Suppressor macrophage treated with lipopolysaccharide for 4 hours (primary cell): ENCODE measurements around the gene ERICH6B.
A peak's percentile ranks its signal among the peaks of the same experiment; 100 is the strongest.
"Not testable (repeated sequence)": the region's sequence is repeated elsewhere in the genome, so short reads cannot be mapped to it uniquely, and the experiment has no call there.

ENCODE experiments used
- DNase-seq: peaks from one replicate; pipeline ENCODE4 v3.0.0-alpha.2; 2020

ERICH6B gene

DNA sequence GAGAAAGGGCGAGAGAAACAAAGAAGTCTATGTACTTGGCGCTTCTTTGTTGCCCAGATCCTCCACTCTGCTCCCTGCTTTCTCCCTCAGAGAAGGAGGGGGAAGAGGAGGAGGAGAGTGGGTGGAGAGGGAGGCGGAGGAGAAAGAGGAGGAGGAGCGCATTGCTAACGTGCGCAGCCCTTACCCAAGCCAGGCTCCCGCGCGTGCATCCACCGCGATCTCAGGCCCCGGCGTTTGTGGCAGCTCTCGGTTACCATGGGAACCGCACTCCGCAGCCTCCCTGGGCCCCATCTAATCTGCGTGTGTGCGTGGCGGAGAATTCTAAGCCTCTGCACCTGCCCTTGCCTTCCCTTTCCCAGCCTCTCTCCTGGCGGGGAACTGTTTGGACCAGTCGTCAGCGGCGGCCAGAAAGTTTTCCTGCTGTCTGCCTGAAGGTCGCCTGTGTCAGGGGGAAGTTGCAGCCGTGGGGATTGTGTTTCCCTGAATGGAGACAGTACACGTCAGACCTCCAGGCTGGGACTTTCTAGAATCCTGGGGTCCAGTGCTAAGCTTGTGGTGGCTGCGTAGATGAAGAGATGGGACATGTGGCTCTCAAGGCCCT is at the start of gene ERICH6B:
Gene ERICH6B, minus strand, starts transcription at position 239 of the 601 bp plus-strand sequence. CDS start 18,734 bp downstream, outside the sequence.
- peak; percentile 23 for DNase-seq

GRCh38 chr13:45662903-45663302 is 47.4 kb upstream of the ERICH6B start:
- not testable (repeated sequence) for DNase-seq

- no peak for DNase-seq
These were observed 46.6 kb upstream of the ERICH6B start for GRCh38 chr13:45662162-45662561.

- peak; percentile 47 for DNase-seq
These were observed 44.9 kb upstream of the ERICH6B start for GRCh38 chr13:45660458-45660857.

DNA sequence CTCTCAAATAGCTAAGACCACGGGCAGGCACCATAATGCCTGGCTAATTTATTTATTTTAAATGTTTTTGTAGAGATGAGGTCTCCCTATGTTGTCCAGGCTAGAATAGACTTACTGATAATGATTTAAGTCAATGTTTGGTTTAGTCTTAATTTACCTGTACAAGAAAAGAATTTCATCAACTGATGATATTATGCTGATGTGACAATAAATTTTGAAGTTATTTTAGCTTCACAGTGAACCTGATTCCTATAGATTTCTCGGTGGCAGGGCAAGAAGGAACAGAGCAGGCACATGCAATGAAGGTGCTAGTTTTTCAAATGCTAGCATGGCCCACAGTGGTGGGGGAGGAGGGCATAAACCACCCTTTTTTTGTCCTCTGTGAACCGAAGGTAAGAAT is 44.0 kb upstream of the ERICH6B start:
- DNase-seq, result no peak

- peak; percentile 67 for DNase-seq
These were observed 43.2 kb upstream of the ERICH6B start for GRCh38 chr13:45658586-45659235.

DNA sequence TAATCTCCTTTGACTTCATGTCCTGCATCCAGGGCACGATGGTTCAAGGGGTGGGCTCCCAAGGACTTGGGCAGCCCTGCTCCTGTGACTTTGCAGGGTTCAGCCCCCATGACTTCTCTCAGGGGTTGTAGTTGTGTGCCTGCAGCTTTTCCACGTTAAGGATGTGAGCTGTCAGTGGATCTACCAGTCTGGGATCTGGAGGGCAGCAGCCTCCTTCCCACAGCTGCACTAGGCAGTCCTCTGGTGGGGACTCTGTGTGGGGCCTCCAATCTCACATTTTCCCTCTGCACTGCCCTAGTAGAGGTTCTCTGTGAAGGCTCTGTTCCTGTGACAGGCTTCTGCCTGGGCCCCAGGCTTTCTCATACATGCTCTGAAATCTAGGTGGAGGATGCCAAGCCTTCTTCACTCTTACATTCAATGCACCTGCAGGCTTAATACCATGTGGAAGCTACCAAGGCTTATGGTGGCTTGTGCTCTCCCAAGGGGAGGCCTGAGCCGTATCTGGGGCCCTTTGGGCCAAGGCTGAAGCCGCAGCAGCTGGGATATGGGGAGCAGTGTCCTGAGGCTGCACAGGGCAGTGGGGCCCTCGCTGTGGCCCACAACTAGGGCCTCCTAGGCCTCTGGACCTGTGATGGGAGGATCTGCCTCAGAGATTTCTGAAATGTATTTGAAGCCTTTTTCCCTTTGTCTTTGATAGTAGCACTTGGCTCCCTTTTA is 39.3 kb upstream of the ERICH6B start:
- DNase-seq, result no peak

- DNase-seq, result not testable (repeated sequence)
These were observed 29.7 kb upstream of the ERICH6B start for GRCh38 chr13:45645263-45645662.

- DNase-seq, result not testable (repeated sequence)
These were observed 26.6 kb upstream of the ERICH6B start for GRCh38 chr13:45642159-45642558.

GRCh38 chr13:45635291-45635690 is 19.8 kb upstream of the ERICH6B start:
- not testable (repeated sequence) for DNase-seq

DNA sequence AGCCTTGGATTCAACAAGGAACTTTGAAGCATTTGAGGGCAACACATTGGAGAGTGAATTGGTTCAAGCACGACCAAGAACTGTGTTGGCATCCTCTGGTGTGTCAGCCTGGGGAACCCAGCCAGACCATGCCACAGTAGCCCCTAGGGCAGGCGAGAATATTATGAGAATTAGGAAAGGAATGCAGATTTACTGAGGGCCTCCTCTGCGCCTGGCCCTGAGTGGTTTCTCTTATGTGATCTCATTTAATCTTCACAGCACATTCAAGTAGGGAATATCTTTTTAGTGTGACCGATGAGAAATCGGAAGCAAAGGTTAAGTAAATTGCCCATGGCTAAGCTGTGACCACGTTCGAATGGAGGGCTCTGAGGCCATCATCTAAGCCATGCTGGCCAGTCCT is 15.3 kb upstream of the ERICH6B start:
- DNase-seq, result no peak

DNA sequence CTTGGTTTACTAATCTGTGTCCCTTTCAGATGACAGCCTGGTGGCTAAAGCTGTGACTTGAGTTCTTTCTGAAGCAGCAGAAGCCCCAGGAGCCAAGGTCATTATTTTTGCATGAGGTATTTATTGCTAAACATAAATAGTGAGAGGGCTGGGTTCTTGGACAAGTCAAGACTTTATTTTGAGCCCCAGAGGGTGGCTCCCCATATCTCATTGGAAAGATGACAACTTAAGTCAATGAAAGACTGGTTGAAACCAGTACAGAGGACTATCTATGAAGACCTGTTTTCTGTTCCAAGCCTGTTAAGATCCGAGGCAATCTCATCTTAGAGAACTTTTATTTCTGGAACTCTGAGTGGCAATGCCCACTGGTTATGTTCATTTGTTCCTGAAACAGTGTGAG is 14.4 kb upstream of the ERICH6B start:
- no peak for DNase-seq

- no peak for DNase-seq
These were observed 12.6 kb upstream of the ERICH6B start for GRCh38 chr13:45628094-45628493.

DNA sequence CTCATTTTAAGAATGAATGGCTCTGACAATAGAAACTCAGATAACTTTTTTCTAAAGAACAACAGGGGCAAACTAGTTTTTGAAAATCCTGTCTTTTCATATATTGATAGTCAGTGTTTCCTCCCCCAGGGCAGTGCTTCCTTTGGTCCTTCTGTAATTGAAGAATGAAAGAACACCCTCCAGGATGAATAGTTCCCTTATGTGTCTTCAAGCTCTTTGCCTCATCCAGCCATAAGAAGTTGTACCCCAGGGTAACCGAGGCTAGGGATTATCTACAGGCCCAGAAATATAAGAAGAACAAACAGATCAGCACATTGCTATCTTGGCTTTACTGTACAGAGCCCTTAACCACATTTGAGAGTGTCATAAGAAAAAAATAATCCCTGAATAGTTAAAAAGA is 12.1 kb upstream of the ERICH6B start:
- DNase-seq, result no peak

- DNase-seq, result peak; percentile 23
These were observed 11.3 kb upstream of the ERICH6B start for GRCh38 chr13:45626731-45627374.

- DNase-seq, result peak; percentile 54
These were observed 8.1 kb upstream of the ERICH6B start for GRCh38 chr13:45623516-45624090.

GRCh38 chr13:45621950-45622349 is 6.4 kb upstream of the ERICH6B start:
- no peak for DNase-seq

- no peak for DNase-seq
These were observed 7.6 kb downstream of the ERICH6B start for GRCh38 chr13:45607931-45608330.

DNA sequence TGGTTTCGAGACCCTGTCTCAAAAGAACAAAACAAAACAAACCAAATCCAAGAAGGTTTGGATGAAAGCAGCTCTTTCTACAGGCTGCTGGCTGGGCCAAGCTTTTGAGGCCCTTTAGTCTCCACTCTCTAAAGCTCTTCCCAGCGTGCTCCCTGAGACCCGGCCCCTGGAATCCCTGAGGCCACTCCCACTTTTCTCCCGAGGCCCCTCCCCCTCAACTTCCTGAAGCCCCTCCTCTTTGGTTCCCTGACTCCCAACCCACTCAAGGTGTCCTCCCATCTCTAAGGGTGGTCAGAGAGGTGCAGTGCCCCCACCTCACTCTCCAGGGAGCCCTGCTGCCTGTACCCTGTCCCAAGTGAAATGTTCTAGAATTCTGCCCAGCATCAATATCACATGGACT is 10.6 kb downstream of the ERICH6B start:
- no peak for DNase-seq

- DNase-seq, result no peak
These were observed 12.2 kb downstream of the ERICH6B start for GRCh38 chr13:45603338-45603737.

DNA sequence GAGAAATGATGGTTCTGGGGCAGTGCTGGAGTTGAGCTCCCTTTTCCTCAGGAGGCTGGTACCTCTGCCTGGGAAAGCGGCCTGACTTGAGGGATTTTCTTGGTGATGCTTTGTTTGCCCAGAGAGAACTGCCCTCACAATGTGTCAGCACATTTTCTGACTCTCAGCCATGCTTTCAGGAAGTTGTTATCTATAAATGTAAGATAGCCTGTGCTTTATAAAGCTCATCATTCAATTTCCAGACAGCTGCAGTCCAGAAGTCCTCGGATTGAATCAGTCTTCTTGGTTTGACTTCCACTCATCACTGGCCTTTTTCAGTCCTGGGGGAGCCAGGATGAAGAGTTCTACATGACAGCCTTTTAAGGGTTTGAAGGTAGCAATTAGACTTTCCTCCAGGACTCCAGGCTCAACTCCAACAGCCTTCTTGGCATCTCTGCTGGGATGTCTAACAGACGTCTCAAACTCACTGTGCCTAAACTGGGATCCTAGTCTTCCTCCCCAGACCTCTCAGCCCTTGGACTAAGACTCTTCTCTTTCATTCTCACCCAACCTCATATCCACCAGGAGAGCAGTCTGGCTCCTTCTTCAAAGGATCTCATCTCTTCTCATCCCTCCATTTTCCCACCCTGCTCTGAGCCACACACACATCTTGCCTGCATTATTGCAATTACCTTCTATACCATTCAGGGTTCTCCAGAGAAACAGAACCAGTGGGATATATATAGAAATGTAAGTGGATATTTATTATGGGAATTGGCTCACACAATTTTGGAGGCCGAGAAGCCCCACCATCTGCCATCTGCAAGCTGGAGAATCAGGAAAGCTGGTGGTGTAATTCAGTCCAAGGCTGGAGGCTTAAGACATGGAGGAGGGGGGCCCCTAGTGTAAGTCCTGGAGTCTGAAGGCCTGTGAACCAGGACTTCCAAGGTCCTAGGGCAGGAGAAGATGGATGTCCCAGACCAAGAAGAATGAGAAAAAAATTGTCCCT is 13.1 kb downstream of the ERICH6B start:
- DNase-seq, result no peak

- no peak for DNase-seq
These were observed 13.9 kb downstream of the ERICH6B start for GRCh38 chr13:45601680-45602079.
